ENCODE results near the gene RARG.

- TF ChIP-seq EZH2phosphoT487 (IDR thresholded peaks at IDR 0.05; ENCODE audit: borderline replicate concordance), result no peak
- no peak for TF ChIP-seq CTCF (conservative IDR thresholded peaks at IDR 0.05; ENCODE audit: low read length)
Measured at GRCh38 chr12:53219292-53219955, 12.6 kb downstream of the RARG start.

Data from Loucy (cell line).